Esophagus squamous epithelium (tissue), 4 donors: ENCODE measurements around the gene USP46.

Experiments
- CTCF ChIP-seq, 6 experiments: fragments of 450-650 bp in 4 of 6; fragments of 200-600 bp in 2 of 6; sonication (generic) in 2 of 6; IDR thresholded peaks; one replicate each; pipeline ENCODE4 v1.5.1; 2016 to 2019; ENCODE audit warnings: antibody characterized with exemption in 6 of 6, mild to moderate bottlenecking in 4 of 6, moderate library complexity in 4 of 6
- POLR2A ChIP-seq, 4 donors: fragments of 450-650 bp; IDR thresholded peaks; one replicate each; pipeline ENCODE4 v1.6.1; 2017; ENCODE audit warnings: antibody characterized with exemption in 4 of 4, mild to moderate bottlenecking in 4 of 4, moderate library complexity in 3 of 4

DNA sequence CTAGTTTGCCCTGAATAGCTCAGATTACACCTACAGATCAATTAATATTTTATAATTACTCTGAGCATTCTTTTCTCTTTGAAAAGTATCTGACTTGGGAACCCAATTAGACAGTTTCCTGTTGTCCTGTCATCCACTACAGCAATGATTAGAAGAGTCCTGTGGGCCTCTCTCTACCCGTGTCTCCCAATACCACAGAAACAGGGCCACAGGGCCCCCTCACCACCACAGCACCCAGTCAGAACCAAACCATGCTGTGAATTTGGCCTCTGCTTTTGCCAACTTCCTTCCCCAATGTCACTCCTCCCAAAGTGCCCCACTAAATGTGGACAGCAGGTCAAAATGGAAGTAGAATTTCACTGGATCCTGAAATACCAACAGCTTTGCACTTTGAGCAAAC, 10.3 kb downstream of the USP46 start:
- no peak for TF ChIP-seq CTCF (IDR thresholded peaks at IDR 0.05)
- no peak for TF ChIP-seq POLR2A (IDR thresholded peaks at IDR 0.05)
